MM.1S (cell line): Measurements from ENCODE around the gene MED16.
"Not testable (repeated sequence)": the region's sequence is repeated elsewhere in the genome, so short reads cannot be mapped to it uniquely, and the experiment has no call there.

Experiments used
- CTCF ChIP-seq: fragments of 300-600 bp; sonication (generic); IDR thresholded peaks from 2 replicates; pipeline ENCODE4 v1.5.1; 2016; ENCODE audit warnings: antibody characterized with exemption, low read length, mixed read lengths
- EZH2phosphoT487 ChIP-seq: fragments of 300-600 bp; sonication (generic); IDR thresholded peaks from 2 replicates; pipeline ENCODE4 v1.6.1; 2018; ENCODE audit warnings: antibody characterized with exemption, low read length

GRCh38 chr19:820212-820611, 72.8 kb downstream of the MED16 start:
- TF ChIP-seq CTCF, EZH2phosphoT487: not testable (repeated sequence)
